ENCODE data around the gene PCDH8. TPM values are rescaled to one million over a fixed set of nuclear protein-coding genes. Genes with fewer than 3 reads are reported as not detected.

PCDH8 gene
- total and polyA plus RNA-seq, 2 experiments from 2014 or later, result 0.36 to 1.7 TPM

DNA sequence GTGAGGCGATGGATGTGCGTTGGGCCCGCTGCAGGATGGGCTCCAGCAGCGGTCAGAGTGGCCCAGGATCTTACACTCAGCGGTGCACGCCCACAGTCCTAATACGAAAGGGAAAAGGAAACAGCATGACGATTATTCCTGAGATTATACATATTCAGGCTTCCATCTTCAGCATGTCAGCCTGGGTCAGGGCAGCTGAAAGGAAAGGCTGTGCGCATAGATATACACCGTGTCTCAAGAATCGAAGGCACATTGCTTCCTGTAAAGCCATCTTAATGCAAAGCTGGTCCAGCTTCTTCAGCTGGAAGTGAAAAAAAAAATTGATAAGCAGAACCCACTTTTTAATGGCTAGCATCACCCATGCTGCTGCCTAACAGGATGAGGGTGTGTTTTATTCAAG lies 3.6 kb downstream of the PCDH8 start:
- no peaks in the 10 kb centered on the region for H3K79me2 ChIP-seq (replicated peaks; ENCODE audit: insufficient read depth)
- H3F3A ChIP-seq (replicated peaks; ENCODE audit: low read depth), result peaks cover 7% of the 10 kb centered on the region
- no peak overlapping the region for H3K27ac ChIP-seq (ENCODE audit: low read depth)
- peak overlapping the region; percentile 72 for H3K4me2 ChIP-seq
- H3K4me3 Mint-ChIP-seq, result peak overlapping the region; percentile 49
- peaks cover 11% of the 10 kb centered on the region for H3K36me3 Mint-ChIP-seq (ENCODE audit: low read depth)
- TF ChIP-seq POLR2AphosphoS5 (IDR thresholded peaks at IDR 0.05; ENCODE audit: low read depth) (no peak), EZH2phosphoT487 (IDR thresholded peaks at IDR 0.05; ENCODE audit: unreplicated experiment) (no peak), ZNF331 (CRISPR knock-in tag; IDR thresholded peaks at IDR 0.05; ENCODE audit: low read depth) (no peak), STAT1 (IDR thresholded peaks at IDR 0.05; ENCODE audit: unreplicated experiment) (no peak), EZH2 (IDR thresholded peaks at IDR 0.05; ENCODE audit: low read depth, unreplicated experiment) (no peak), NANOG (IDR thresholded peaks at IDR 0.05; ENCODE audit: borderline replicate concordance) (no peak), ZNF114 (CRISPR knock-in tag; IDR thresholded peaks at IDR 0.05) (no peak), CREB1 (CRISPR knock-in tag; IDR thresholded peaks at IDR 0.05; ENCODE audit: low read depth) (no peak), JUNB (IDR thresholded peaks at IDR 0.05; ENCODE audit: unreplicated experiment) (no peak)
- TF ChIP-seq, protein P1, sequence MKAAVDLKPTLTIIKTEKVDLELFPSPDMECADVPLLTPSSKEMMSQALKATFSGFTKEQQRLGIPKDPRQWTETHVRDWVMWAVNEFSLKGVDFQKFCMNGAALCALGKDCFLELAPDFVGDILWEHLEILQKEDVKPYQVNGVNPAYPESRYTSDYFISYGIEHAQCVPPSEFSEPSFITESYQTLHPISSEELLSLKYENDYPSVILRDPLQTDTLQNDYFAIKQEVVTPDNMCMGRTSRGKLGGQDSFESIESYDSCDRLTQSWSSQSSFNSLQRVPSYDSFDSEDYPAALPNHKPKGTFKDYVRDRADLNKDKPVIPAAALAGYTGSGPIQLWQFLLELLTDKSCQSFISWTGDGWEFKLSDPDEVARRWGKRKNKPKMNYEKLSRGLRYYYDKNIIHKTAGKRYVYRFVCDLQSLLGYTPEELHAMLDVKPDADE (IDR thresholded peaks at IDR 0.05), result no peak
- TF ChIP-seq, protein P2, sequence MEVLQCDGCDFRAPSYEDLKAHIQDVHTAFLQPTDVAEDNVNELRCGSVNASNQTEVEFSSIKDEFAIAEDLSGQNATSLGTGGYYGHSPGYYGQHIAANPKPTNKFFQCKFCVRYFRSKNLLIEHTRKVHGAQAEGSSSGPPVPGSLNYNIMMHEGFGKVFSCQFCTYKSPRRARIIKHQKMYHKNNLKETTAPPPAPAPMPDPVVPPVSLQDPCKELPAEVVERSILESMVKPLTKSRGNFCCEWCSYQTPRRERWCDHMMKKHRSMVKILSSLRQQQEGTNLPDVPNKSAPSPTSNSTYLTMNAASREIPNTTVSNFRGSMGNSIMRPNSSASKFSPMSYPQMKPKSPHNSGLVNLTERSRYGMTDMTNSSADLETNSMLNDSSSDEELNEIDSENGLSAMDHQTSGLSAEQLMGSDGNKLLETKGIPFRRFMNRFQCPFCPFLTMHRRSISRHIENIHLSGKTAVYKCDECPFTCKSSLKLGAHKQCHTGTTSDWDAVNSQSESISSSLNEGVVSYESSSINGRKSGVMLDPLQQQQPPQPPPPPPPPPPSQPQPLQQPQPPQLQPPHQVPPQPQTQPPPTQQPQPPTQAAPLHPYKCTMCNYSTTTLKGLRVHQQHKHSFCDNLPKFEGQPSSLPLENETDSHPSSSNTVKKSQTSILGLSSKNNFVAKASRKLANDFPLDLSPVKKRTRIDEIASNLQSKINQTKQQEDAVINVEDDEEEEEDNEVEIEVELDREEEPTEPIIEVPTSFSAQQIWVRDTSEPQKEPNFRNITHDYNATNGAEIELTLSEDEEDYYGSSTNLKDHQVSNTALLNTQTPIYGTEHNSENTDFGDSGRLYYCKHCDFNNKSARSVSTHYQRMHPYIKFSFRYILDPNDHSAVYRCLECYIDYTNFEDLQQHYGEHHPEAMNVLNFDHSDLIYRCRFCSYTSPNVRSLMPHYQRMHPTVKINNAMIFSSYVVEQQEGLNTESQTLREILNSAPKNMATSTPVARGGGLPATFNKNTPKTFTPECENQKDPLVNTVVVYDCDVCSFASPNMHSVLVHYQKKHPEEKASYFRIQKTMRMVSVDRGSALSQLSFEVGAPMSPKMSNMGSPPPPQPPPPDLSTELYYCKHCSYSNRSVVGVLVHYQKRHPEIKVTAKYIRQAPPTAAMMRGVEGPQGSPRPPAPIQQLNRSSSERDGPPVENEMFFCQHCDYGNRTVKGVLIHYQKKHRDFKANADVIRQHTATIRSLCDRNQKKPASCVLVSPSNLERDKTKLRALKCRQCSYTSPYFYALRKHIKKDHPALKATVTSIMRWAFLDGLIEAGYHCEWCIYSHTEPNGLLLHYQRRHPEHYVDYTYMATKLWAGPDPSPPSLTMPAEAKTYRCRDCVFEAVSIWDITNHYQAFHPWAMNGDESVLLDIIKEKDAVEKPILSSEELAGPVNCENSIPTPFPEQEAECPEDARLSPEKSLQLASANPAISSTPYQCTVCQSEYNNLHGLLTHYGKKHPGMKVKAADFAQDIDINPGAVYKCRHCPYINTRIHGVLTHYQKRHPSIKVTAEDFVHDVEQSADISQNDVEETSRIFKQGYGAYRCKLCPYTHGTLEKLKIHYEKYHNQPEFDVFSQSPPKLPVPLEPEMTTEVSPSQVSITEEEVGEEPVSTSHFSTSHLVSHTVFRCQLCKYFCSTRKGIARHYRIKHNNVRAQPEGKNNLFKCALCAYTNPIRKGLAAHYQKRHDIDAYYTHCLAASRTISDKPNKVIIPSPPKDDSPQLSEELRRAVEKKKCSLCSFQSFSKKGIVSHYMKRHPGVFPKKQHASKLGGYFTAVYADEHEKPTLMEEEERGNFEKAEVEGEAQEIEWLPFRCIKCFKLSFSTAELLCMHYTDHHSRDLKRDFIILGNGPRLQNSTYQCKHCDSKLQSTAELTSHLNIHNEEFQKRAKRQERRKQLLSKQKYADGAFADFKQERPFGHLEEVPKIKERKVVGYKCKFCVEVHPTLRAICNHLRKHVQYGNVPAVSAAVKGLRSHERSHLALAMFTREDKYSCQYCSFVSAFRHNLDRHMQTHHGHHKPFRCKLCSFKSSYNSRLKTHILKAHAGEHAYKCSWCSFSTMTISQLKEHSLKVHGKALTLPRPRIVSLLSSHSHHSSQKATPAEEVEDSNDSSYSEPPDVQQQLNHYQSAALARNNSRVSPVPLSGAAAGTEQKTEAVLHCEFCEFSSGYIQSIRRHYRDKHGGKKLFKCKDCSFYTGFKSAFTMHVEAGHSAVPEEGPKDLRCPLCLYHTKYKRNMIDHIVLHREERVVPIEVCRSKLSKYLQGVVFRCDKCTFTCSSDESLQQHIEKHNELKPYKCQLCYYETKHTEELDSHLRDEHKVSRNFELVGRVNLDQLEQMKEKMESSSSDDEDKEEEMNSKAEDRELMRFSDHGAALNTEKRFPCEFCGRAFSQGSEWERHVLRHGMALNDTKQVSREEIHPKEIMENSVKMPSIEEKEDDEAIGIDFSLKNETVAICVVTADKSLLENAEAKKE (CRISPR knock-in tag; IDR thresholded peaks at IDR 0.05), result no peak
- TF ChIP-seq, protein P3, sequence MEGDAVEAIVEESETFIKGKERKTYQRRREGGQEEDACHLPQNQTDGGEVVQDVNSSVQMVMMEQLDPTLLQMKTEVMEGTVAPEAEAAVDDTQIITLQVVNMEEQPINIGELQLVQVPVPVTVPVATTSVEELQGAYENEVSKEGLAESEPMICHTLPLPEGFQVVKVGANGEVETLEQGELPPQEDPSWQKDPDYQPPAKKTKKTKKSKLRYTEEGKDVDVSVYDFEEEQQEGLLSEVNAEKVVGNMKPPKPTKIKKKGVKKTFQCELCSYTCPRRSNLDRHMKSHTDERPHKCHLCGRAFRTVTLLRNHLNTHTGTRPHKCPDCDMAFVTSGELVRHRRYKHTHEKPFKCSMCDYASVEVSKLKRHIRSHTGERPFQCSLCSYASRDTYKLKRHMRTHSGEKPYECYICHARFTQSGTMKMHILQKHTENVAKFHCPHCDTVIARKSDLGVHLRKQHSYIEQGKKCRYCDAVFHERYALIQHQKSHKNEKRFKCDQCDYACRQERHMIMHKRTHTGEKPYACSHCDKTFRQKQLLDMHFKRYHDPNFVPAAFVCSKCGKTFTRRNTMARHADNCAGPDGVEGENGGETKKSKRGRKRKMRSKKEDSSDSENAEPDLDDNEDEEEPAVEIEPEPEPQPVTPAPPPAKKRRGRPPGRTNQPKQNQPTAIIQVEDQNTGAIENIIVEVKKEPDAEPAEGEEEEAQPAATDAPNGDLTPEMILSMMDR (conservative IDR thresholded peaks at IDR 0.05; ENCODE audit: low read depth in 2 of 2), result no peak
- TF ChIP-seq, protein P4, sequence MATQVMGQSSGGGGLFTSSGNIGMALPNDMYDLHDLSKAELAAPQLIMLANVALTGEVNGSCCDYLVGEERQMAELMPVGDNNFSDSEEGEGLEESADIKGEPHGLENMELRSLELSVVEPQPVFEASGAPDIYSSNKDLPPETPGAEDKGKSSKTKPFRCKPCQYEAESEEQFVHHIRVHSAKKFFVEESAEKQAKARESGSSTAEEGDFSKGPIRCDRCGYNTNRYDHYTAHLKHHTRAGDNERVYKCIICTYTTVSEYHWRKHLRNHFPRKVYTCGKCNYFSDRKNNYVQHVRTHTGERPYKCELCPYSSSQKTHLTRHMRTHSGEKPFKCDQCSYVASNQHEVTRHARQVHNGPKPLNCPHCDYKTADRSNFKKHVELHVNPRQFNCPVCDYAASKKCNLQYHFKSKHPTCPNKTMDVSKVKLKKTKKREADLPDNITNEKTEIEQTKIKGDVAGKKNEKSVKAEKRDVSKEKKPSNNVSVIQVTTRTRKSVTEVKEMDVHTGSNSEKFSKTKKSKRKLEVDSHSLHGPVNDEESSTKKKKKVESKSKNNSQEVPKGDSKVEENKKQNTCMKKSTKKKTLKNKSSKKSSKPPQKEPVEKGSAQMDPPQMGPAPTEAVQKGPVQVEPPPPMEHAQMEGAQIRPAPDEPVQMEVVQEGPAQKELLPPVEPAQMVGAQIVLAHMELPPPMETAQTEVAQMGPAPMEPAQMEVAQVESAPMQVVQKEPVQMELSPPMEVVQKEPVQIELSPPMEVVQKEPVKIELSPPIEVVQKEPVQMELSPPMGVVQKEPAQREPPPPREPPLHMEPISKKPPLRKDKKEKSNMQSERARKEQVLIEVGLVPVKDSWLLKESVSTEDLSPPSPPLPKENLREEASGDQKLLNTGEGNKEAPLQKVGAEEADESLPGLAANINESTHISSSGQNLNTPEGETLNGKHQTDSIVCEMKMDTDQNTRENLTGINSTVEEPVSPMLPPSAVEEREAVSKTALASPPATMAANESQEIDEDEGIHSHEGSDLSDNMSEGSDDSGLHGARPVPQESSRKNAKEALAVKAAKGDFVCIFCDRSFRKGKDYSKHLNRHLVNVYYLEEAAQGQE (IDR thresholded peaks at IDR 0.05; ENCODE audit: unreplicated experiment), result no peak
- no peak for DNase-seq (ENCODE audit: low spot score)
- H3K9me3 Mint-ChIP-seq, result peaks cover 14% of the 10 kb centered on the region; the same call in 2 of the 3 replicates
- H3K36me3 ChIP-seq (ENCODE audit: insufficient read depth), result no peaks in the 10 kb centered on the region
- H3K27ac Mint-ChIP-seq, result no peak overlapping the region
- peak overlapping the region; percentile 91 for H3K4me3 ChIP-seq
- no peak for ATAC-seq
- H4K20me1 ChIP-seq (replicated peaks; ENCODE audit: insufficient read depth), result peaks cover 4% of the 10 kb centered on the region; the same call in 1 of the 2 replicates
- H3K27me3 ChIP-seq (ENCODE audit: insufficient read depth), result peaks cover 64% of the 10 kb centered on the region
- H2AFZ ChIP-seq, result peak overlapping the region; percentile 91; the same call in 1 of the 2 replicates
- peaks cover 19% of the 10 kb centered on the region for H3K4me1 Mint-ChIP-seq
- H3K4me1 ChIP-seq (ENCODE audit: insufficient read depth), result peaks cover 21% of the 10 kb centered on the region
- H3K9me2 ChIP-seq (ENCODE audit: insufficient read depth), result no peaks in the 10 kb centered on the region
- peaks cover 51% of the 10 kb centered on the region for H3K27me3 Mint-ChIP-seq (ENCODE audit: insufficient read depth, low read depth, poor library complexity)
